GM21619 (cell line): ENCODE results near the gene PNRC2.
"Not testable (repeated sequence)": the region's sequence is repeated elsewhere in the genome, so short reads cannot be mapped to it uniquely, and the experiment has no call there.

Experiments
- ATAC-seq: cut with Tn5 transposase; IDR thresholded peaks from one replicate; pipeline ENCODE4 v1.9.1; 2021; ENCODE audit not compliant: unreplicated experiment

PNRC2 gene

DNA sequence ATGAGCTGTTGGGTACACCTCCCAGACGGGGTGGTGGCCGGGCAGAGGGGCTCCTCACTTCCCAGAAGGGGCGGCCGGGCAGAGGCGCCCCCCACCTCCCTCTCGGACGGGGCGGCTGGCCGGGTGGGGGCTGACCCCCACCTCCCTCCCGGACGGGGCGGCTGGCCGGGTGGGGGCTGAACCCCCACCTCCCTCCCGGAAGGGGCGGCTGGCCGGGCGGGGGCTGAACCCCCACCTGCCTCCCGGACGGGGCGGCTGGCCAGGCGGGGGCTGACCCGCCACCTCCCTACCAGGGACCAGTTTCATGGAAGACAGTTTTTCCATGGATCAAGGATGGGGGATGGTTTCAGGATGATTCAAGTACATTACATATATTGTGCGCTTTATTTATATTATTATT, 27.4 kb downstream of the PNRC2 start:
- ATAC-seq, result not testable (repeated sequence)

DNA sequence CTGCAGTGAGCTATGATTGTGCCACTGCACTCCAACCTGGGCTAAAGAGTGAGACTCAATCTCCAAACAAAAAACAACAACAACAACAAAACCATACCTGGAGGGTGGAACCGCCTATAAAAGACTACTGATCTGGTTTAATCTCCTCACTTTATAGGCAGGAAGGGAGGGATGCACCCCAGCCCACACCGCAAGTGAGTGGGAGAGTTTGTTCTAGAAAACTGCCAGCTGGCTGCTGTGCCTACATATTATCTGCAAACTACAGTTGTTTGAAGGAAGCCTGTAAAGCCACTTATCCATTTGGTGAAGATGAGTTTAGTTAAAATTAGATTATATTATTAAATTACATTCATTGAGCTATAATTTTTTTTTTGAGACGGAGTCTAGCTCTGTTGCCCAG, 29.6 kb downstream of the PNRC2 start:
- no peak for ATAC-seq

DNA sequence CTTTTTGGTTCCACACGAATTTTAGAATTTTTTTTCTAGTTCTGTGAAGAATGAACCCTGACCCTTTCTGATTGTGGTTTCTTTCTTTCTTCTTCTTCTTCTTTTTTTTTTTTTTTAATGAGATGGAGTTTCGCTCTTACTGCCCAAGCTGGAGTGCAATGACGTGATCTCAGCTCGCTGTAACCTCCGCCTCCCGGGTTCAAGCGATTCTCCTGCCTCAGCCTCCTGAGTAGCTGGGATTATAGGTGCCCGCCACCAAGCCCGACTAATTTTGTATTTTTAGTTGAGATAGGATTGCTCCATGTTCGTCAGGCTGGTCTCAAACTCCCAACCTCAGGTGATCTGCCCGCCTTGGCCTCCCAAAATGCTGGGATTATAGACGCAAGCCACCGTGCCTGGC, 32.4 kb downstream of the PNRC2 start:
- ATAC-seq, result not testable (repeated sequence)

DNA sequence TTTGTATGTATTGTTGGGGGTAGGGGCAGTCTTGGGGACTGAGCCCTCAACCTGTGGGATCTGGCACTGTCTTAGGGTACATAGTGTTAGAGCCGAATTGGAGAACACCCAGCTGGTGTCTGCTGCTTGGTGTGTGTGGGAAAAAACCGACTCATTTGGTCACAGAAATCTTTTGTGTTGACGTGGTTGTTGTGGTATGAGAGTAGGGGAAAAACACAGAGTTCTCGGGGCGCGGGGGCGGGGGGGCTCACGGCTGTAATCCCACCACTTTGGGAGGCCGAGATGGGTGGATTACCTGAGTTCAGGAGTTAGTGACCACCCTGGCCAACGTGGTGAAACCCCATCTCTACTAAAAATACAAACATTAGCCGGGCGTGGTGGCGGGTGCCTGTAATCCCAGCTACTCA, 35.8 kb downstream of the PNRC2 start:
- no peak for ATAC-seq

DNA sequence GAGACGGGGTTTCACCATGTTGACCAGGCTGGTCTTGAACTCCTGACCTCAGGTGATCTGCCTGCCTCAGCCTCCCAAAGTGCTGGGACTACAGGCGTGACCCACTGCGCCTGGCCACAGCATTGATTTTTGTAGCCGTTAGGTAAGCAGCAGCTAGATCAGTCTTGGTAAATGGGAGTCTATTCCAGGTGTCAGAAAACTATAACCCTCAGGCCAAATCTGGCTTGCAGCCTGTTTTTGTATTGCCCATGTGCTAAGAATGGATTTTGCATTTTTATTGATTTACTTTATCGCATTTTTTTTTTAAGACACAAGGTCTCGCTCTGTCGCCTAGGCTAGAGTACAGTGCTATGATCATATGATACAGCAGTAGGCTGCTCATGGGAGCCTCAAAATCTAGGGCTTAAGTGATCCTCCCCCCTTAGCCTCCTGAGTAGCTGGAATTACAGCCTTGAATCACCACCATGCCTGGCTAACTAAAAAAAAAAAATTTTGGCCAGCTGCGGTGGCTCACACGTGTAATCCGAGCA, 37.1 kb downstream of the PNRC2 start:
- ATAC-seq, result no peak

DNA sequence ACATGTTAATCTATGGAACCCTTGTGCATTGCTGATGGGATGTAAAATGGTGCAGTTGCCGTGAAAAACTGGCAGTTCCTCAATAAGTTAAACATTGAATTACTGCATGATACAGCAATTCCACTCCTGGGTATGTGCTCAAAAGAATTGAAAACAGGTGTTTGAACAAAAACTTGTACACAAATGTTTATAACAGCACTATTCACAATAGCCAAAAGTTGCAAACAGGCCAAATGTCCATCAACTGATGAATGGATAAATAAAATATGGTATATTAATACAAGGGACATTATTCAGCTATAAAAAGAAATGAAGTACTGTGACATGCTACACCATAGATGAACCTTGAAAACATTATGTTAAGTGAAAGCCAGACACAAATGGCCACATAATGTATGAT, 38.2 kb downstream of the PNRC2 start:
- no peak for ATAC-seq

DNA sequence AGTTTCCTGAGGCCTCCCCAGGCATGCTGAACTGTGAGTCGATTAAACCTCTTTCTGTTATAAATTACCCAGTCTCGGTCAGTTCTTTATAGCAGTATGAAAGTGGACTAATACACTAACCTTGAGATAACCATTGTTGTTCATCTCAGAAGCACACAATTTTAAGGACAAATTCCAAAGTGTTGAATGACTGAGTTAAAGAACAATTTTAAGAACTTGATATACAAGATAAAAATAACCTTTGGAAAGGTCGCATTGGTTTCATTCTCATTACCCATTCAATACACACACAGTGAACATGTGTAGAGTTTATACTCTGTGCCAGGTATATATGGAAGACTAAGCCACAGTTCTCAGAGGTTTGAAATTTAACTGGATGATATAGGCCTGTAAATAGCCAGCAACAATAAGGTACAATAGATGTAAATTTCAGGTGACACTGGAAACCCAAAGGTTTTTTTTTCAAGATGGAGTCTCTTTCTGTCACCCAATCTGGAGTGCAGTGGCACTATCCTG, 39.6 kb downstream of the PNRC2 start:
- ATAC-seq, result no peak

DNA sequence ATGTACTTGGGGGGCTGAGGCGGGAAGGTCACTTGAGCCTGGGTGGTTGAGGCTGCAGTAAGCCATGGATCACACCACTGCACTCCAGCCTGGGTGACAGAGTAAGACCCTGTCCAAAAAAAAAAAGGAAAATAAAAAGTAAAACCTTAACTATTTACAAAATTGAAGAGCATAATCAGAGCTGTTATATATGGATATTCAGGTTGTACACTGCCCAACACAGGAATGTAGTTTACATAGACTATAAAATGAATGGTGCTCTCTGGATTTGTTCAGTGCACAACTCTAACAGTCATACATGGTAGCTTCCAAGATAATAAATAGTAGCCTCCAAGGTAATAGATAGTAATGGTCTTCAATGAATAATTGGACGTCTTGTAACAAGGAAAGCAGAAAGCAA, 43.1 kb downstream of the PNRC2 start:
- ATAC-seq, result no peak

DNA sequence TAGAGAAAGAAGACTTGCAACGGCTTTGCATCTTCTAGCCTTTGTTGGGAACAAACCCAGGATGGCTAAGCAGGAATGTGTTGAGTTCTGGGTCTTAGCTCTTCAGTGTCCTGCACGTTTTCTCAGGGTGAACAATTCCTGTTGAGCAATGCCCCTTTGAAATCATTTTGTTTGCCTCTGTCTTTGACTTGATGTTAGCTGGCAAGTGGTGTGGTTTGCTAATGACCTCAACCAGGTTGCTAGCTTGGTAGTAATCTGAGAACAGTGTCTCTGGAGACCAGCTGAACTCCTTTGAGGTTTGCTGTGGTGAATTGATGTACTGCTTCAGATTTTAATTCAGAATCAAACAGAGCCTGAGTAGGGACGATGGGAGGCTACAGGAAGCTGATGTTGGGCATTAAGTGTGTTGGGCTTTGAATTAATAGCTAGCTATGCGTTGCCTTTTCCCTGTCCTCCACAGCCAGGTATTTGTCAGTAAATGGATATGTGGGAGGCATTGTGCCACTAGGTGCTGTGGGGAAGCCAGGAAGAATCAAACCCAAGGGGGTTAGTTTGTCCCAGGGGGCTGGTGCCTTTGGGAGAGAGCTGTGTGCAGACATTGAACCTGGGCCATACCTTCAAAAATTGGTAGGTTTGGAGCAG, 43.8 kb downstream of the PNRC2 start:
- no peak for ATAC-seq

DNA sequence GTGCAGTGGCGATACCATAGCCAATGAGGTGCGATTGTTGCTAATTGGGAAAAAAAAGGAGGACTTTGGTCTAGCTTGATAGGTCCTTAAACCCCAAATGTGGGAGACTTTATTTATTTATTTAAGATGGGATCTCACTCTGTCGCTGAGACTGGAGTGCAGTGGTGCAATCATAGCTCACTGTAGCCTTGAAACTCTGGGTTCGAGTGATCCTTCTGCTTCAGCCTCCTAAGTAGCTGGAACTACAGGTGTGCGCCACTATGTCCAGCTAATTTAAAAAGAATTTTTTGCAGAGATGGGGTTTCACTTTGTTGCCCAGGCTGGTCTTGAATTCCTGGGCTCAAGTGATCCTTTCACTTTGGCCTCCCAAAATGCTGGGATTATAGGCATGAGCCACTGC, 44.5 kb downstream of the PNRC2 start:
- ATAC-seq, result no peak

DNA sequence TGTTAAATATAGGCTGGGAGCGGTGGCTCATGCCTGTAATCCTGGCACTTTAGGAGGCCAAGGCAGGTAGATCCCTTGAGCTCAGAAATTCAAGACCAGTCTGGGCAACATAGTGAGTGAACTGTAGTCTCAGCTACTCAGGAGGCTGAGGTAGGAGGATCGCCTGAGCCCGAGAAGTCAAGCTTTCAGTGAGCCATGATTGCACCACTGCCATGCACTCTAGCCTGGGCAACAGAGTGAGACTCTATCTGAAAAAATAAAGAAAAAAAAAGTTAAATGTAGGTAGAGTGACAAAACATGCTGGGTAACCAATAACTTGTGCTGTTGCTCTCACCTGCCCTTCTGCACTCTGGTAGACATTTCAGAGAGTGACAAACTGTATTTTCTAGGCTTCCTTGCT, 45.5 kb downstream of the PNRC2 start:
- ATAC-seq, result no peak

DNA sequence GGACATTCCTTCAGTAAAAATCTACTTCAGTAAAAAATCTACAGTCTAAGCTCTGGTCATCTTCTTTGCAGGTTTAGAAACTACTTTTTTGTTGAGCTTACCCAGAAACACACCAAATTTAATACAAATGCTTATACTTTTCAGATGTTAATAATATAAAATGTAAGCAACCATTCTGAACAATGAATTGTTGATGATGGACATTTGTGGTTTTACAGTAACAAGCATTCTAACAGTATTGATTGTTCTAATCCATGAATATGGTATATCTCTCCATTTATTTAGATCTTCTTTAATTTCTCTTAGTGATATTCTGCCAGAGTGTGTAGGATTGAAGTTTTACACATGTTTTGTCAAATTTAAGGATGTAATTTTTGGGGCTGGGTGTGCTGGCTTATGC, 47.5 kb downstream of the PNRC2 start:
- ATAC-seq, result no peak

DNA sequence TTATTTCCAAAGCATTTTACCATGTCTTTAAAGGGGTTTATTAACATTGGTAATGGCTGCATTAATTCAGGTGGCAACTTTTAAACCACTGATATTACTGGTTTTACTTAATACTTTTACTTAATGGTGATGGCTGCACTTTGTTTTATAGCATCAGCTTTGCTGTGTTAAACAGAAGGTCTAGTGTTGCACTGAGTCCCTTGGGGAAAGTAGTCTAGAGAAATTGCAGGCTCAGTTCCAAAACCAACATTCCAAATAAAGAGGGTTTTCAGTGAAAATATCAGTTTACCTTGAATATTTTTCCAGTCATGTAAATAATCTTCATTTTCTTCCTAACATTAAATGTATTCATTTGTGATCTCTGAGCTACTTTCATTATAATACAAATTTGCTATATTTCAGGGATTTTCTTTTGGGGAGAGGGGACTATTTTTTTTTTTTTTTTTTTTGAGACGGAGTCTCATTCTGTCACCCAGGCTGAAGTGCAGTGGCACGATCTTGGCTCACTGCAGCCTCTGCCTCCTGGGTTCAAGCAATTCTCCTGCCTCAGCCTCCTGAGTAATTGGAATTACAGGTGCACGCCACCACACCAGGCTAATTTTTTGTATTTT, 49.1 kb downstream of the PNRC2 start:
- ATAC-seq, result not testable (repeated sequence)

DNA sequence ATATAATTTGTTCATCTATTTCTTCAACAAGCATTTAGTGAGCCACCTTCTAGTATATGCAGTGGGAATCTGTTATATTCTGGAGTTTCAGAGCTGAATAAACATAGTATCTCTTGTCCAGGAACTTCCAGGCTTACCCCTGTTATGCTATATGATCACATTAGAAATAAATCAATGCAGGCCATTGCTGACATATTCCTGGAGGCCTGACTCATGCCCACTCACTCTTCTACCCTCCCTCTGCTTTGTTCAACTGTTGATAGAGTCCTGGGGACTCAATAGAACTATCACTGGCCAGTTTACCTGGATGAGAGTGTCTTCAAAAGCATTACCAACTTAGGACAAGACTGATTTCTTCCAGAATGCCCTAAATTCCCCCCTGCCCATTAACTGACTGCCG, 49.8 kb downstream of the PNRC2 start:
- no peak for ATAC-seq

DNA sequence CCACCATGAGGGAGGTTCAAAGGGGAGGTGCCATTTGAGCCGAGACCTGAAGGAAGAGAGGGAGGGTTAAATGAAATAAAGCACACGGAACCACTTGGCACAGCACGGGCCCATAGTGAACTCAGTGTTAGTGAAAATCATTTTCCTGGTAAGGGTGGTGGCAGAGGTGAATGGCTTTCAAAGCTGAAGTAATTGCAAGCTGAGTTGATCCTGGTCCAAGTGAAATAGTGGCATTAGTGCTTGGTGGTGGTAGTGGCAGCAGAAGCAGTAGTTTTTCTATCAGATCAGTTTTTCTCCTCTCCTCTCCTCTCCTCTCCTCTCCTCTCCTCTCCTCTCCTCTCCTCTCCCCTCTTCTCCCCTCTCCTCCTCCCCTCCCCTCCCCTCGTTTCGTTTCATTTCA, 51.0 kb downstream of the PNRC2 start:
- no peak for ATAC-seq

DNA sequence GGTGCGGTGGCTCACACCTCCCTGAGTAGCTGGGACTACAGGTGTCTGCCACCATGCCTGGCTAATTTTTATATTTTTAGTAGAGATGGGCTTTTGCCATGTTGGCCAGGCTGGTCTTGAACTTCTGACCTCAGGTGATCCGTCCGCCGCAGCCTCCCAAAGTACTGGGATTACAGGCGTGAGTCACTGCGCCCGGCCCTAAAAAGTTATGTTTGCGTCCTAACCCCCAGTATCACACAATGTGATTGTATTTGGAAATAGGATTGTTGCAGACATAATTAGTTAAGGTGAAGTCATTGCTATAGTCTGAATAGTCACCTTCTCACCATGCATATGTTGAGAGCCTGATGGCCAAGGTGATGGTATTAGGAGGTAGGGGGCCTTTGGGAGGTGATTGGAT, 53.2 kb downstream of the PNRC2 start:
- ATAC-seq, result not testable (repeated sequence)
